SHP77 (cell line): ENCODE data around the gene PARK7.
"Not testable (repeated sequence)": the region's sequence is repeated elsewhere in the genome, so short reads cannot be mapped to it uniquely, and the experiment has no call there.

Source experiments
- DNase-seq, 2 experiments: peaks; one replicate each; lab custom pipeline; 2025; lab: John Stamatoyannopoulos, UW

PARK7 gene

DNA sequence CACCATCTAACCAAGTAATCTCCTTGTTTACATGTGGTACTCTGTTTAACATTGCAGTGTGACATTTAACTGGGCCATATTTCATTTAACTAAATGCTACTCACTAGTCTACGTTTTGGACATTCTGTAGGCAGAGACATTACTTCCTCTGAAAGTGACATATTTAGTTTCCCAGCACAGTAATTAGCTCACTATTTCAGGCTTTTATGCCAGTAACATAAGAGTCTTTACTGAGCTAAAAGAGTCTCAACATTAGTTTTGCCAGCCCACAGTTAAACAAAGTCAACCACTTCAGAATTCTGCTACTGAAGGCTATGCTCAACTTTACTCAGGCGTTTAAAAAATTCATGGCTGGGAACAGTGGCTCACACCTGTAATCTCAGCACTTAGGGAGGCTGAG, 18.3 kb upstream of the PARK7 start:
- DNase-seq: no peak

DNA sequence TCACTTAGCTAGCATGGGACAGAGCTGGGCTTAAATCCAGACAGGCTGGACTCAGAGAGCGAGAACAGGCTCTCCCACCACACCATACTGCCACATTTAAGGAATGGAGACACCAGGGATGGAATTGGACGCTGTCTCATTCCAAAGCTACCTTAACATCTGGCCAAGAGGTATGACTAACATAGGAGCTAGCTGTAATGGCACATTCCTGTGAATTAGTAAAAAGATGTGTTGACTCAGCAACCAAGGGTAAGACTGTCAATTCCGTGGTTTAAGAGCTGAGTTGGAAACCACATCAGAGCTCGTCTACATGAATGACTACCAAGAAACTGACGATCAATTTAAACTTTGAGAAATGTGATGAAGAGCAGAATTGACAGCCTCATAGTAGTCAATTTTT, 12.6 kb upstream of the PARK7 start:
- DNase-seq: no peak

DNA sequence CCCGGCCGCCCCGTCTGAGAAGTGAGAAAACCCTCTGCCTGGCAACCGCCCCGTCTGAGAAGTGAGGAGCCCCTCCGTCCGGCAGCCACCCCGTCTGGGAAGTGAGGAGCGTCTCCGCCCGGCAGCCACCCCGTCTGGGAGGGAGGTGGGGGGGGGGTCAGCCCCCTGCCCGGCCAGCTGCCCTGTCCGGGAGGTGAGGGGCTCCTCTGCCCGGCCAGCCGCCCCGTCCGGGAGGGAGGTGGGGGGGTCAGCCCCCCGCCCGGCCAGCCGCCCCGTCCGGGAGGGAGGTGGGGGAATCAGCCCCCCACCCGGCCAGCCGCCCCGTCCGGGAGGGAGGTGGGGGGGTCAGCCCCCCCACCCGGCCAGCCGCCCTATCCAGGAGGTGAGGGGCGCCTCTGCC, 8.7 kb upstream of the PARK7 start:
- not testable (repeated sequence) for DNase-seq

DNA sequence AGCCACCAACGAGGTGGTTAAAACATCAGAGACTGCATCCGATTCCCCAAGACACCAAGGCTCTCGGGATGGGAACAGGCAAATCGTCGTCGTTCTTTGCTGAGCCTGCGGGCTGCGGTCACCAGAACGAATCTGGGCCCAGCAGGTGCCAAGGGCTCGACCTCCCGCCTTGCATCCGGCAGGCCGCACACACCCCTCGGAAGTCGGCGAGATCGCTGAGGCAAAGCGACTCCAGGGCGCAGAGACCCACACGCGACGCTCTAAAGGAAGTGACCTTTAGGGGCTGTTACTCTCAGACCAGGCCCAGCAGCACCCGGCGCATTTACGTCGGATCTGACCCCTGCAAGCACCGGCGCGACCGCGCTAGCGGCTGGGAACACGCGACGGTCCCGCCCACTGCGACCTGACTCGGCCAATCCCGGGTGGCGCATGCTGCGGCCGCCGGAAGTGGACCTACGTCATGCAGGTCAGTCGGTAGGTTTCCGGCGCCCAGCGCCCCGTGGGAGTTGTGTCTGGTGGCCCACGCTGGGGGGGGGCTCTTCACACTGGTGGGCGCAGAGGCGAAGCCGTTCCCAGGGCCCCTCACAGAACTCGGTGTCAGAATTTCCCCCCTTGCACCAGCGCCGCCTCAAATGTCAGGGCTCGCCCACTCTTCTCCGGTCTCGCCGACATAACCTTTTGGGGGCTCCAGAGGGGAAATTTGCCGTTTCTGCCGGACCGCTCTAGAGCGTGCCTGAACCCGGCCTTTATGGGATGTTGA, 7.5 kb upstream of the PARK7 start:
- peak; percentile 93 to 95 for DNase-seq

DNA sequence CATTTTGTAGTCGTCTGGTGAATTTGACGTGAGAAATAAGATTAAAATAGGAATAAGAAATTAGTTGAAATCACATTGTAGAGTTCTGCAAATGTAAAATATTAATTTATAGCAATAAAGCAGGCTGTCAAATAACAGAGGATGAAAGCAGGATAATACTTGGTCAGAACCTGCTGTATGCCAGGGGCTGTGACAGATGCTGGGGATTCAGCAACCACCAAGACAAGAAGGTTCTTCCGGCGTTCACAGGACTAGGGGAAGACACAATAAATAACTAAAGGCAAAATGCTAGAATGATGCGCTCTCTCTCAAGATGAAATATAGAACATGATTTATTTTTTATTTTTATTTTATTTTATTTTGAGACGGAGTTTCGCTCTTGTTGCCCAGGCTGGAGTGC, 6.8 kb upstream of the PARK7 start:
- no peak for DNase-seq

DNA sequence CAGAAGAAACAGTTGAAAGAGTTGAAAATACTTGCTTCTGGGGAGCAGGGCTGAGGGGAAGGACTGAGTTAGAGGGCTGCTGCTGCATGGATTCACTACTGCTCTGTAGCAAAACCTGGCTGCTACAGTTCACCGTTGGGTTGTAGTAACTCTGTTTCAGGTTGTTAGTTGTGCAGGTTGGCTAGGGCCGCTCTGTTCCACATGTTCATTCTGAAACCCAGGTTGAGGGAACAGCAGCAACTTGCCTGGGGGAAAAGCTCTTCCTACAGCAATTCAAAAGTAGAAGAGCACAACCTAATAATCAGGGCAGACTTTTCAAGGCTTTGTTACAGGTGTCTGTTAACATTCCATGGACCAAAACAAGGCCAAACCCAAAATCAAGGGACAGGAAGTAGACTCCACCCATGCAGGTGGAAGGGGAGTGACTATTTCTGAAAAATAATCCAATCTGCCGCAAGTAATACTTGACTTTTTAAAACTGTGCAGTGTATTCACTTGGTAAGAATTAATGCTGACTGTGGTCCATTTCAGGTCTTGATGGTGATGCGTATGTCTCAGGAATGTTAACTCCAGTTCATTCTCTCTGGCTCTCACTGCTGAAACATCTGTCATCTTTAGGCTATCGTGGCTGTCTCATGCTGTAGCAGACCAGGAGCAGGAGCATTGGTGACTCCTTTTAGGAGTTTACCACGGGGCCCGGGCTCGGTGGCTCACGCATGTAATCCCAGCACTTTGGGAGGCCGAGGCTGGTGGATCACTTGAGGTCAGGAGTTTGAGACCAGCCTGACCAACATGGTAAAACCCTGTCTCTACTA, 5.1 kb upstream of the PARK7 start:
- DNase-seq: no peak

DNA sequence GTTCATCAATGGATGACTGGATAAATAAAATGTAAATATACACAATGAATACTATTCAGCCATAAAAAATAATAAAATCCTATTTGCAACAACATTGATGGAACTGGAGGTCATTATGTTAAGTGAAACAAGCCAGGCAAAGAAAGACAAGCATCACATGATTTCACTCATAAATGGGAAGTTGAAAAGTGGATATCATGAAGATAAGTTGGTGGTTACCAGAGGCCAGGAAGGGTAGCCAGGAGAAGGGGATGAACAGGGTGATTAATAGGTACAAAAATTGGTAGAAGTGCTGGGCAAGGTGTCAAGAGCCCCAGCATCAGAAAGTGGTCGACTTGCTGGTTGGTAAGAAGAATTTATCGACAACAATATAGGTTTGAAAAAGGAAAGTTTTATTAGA, 1.3 kb upstream of the PARK7 start:
- no peak for DNase-seq

DNA sequence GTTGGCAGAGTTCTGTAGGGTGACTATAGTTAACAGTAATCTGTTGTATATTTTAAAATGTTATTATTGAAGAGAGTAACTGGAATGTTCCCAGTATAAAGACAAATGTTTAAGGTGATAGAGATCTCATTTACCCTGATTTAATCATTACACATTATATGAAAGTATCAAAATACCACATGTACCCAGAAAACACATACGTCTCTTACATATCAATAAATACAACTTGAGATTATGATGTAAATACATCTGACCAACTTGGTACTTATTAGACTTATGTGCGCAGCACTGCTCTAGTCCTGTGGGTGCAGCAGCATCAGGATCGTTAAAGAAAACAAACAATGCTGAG, 670 bp upstream of the PARK7 start:
- DNase-seq: no peak

DNA sequence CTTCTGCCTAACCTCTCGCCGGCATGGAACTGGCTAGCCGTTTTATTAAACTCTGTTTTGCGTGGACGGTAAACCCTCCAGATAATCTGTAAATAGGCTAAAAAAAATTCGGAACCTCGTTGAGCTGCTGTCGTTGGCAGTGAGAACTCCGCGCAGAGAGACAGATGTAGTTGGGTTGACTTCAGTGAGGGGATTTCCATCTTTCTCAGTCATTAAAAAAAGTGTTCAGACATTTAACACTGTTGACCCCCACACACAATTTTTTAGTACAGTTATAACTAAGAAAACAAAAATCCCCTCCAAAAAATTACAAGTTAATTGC, 464 bp downstream of the PARK7 start:
- no peak for DNase-seq

DNA sequence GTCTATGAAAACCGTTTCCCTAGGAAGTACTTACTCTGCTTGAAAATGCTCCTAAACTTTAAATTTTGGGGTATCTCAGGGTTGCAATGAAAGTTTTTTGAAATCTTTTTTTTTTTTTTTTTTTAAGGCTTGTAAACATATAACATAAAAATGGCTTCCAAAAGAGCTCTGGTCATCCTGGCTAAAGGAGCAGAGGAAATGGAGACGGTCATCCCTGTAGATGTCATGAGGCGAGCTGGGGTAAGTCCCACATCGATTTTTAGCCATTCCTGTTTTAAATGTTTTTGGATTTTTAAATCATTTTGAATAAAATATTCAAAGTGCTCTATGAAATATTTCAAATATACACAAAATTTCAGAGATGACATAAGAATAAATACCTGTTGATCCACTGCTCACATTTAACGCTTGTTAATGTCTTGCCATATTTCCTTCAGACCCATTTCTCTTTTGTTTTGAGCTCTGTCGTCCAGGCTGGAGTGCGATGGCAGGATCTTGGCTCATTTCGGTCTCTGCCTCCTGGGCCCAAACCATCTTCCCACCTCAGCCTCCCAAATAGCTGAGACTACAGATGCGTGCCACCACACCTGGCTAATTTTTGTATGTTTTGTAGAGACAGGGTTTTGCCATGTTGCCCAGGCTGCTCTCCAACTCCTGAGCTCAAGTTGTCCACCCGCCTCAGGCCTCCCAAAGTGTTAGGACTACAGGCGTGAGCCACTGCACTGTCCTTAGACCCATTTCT, 1.3 kb downstream of the PARK7 start:
- no peak for DNase-seq

DNA sequence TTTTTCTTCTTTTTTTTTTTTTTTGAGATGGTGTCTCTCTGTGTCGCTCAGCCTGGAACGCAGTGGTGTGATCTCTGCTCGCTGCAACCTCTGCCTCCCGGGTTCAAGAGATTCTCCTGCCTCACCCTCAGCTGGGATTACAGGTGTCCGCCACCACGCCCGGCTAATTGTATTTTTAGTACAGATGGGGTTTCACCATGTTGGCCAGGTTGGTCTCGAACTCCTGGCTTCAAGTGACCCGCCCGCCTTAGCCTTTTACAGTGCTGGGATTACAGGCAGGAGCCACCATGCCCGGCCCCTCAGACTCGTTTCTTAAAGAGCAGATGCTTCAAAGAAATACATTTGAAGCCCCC, 1.8 kb downstream of the PARK7 start:
- not testable (repeated sequence) for DNase-seq

DNA sequence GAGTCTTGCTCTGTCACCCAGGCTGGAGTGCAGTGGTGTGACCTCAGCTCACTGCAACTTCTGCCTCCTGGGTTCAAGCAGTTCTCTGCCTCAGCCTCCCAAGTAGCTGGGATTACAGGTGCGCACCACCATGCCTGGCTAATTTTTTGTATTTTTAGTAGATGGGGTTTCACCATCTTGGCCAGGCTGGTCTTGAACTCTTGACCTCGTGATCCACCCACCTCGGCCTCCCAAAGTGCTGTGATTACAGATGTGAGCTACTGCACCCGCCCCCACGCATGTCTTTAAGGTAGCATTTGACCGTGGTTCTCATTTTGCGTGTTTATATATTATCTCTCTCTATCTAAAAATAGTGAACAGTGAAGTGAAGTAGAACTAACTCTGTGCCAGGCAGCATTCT, 2.3 kb downstream of the PARK7 start:
- not testable (repeated sequence) for DNase-seq

DNA sequence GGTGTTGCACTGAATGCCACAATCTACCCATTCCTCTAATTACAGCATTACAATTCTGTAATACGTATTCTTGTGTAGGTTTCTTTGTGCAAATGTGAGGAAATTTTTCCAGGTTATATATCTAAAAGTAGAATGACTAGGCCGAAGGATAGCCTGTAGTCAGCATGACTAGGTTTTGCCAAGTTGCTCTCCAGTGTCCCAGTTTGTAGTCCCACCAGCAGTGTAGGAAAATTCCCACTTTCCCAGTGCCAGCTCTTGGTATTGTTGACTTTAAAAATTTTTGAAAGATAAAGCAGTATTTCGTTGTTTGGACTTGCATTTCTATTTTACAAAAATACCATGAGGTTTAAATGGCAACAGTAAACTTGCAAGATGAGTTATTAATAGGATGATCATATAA, 3.0 kb downstream of the PARK7 start:
- no peak for DNase-seq

DNA sequence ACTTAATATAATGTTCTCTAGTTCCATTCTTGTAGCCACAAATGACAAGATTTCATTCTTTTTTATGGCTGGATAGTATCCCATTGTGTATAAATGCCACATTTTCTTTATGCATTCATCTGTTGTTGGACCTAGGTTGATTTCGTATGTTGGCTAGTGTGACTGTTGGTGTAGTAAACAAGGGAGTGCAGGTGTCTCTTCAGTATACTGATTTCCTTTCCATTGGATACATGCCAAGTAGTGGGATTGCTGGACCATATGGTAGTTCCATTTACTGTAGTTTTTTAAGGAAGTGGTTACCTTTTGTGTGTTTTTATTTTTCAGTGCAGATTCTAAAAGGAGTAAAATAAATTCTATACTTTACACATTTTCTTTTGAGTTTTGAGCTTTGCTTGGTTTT, 5.7 kb downstream of the PARK7 start:
- DNase-seq: no peak

DNA sequence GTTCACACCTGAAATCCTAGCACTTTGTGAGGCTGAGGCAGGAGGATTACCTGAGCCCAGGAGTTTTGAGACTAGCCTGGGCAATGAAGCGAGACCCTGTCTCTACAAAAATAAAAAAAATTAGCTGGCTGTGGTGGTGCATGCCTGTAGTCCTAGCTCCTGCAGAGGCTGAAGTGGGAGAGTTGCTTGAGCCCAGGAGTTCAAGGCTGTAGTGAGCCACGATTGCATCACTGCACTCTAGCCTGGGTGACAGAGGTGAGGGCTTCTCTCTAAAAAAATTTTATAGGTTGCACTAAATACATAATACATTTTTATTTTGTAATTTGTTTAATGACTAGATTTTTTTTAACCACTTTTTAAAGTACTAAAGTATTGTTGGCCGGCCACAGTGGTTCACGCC, 6.1 kb downstream of the PARK7 start:
- no peak for DNase-seq

DNA sequence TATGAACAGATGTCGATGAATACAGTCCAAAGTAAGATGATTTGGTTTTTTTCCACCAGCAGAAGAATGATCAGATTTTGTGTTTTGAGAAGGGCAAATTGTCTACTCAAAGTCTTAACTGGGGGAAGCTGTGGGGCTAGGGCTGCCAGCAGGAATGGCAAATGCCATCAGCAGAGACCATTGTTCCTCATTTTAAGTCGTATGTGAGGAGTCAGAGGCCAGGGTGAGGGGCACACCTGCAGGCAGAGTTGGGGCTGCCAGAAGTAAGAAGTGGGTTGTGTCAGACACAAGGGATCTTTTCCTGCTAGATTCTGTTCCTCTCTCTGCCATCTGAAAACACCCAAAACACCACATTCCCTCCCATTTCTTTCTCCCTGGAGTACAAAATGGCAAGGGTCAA, 8.7 kb downstream of the PARK7 start:
- no peak for DNase-seq

DNA sequence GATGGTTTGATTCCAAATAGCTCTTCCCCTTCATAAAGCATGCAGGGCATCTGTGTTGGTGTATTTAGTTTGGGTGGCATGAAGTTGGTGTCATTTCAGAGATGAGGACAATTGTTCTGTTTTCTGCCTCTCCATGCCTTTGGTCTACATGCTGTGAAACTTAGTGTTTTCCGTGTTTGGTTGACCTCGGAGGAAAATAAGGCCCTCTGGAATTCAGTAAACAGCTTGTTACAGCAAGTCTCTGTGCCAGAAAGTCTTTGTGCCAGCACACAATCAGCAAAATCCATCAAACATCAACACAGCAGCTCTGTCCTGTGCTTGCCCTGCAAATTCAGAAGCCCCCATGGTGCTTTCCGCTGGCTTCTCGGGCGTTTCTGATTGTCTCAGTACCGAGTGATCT, 9.5 kb downstream of the PARK7 start:
- no peak for DNase-seq

DNA sequence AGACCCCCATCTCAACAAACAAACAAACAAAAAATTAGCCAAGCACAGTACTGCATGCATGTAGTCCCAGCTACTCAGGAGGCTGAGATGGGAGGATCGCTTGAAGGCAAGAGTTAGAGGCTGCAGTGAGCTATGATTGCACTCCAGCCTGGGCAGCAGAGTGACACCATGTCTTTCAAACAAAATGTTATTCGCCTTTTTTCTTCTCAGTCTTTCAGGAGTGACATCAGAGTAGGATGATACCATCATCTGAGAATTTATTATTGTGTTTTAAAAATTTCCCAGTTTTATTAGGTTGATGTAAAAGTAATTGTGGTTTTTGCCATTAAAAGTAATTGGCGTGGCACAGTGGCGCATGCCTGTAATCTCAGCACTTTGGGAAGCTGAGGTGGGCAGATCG, 10.8 kb downstream of the PARK7 start:
- no peak for DNase-seq

DNA sequence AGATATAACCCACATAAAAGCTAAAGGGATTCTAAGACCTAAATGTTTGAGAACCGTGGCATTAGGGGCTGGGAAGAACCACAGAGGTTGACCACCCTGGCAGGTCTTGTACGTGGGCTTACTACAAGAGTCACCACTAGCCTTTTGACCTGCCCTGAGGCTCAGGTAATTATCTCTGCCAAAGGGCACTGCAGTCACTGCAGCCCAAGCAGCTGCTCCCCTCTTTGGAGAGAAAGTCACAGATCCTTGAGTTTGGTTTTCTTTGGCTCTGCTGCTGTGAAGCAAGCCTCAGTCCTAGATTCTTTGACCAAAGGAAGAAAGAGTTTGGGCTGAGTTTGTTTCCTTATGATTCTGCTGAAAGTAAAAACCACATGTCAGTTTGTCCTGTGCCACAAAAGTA, 11.6 kb downstream of the PARK7 start:
- no peak for DNase-seq

DNA sequence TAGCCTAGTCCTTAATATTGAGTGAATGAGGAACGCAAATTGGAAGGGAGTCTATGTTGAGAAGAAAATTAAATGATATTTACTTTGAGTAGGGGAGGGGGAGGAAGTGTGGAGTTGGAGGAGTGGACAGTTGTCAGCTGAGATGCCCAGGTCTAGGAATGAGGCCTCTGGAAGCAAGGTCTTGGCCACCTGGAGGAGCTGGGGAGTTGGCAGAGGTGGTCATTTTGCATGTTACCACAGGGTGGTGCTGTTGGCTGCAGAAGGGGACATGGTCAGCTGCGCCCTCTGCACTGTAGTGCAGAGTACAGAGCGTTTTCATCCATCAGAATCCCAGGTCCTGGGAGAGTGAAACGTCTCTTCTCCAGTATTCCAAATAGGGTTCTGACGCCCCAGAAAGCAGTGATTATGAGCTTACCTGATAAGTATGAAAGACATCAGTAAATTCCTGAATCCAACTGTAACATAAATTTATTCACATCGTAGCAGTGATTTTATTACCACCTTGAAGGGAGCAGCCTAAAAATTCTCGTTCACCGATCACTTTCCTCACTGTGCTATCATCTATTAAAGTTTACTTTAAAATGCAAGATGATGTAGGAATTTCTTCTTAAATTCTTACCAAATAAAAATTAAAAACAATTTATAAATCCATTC, 13.8 kb downstream of the PARK7 start:
- DNase-seq: peak; percentile 63 to 67

DNA sequence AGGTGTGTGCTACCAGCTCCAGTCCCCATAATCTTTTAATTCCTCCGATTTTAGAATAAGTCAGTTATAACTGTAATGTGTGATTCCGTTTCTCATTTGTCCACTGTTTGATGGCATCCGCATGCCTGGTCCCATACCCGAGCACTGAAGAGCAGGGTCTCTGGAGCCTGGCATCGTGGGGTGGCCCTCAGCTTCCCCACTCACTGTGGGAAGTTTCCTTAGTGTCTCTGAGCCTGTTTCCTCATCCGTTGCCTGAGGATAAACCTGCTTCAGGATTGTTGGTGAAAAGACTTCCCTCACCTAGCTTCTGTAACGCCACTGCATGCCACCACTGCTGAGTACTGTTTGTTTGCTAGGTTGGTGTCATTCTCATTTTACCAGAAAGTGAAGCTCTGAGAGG, 19.5 kb downstream of the PARK7 start:
- no peak for DNase-seq

DNA sequence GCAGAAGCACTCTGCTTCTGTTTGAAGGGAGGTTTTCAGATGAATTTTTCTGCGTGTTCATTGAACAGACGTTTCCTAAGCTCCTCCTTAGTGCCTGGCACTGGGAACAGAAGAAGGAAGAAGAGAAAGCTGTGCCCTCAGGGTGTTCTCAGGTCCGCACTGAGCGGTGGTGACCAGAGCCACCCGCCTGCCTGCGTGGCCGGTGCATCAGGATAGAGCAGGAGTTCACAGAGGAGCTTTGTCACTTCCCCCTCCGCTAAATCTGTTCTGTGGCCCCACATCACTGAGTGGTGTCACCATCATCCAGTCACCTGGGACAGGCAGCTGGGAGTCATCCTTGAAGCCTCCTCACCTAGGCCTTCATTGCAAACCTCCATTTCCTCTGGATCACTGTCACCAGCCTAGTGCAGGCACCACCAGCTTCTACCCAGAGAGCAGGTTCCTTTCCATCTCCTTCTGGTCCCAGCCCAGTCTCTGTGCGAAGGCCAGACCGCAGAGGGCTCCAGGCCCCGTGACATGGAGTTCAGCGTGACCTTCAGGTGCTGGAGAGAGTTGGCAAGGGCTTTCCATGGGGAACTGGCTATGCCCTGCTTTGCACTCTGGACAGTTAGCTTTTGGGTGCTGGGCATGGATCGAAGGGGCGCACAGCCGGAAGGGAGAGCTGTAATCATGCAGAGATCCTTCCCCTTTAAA, 21.7 kb downstream of the PARK7 start:
- DNase-seq: no peak
